Calu3 (cell line): Measurements from ENCODE around the gene FABP1. TPM values are rescaled to one million over a fixed set of nuclear protein-coding genes. Genes with fewer than 3 reads are reported as not detected.

ENCODE experiments used
- BruUV-seq: library from RNA; stranded (reverse); fragments of 400-500 nt; replicated peaks from 2 replicates; lab custom pipeline; 2021; lab: Mats Ljungman, UMichigan
- CTCF ChIA-PET: fragments of 300-600 bp; sonication (Branson Sonifier 250); formaldehyde crosslinking; loops from one replicate; lab custom pipeline; 2022; ENCODE audit warnings: antibody characterized with exemption; lab: Charles Lee
- DNase-seq: peaks from one replicate; pipeline ENCODE4 v3.0.0; 2022
- H3K27ac Mint-ChIP-seq: one replicate; pipeline ENCODE4 v1.8.0; 2022; ENCODE audit warnings: mixed read lengths; ENCODE audit not compliant: unreplicated experiment
- H3K27me3 Mint-ChIP-seq: one replicate; pipeline ENCODE4 v1.8.0; 2022; ENCODE audit warnings: mixed read lengths; ENCODE audit not compliant: unreplicated experiment
- H3K36me3 Mint-ChIP-seq: one replicate; pipeline ENCODE4 v1.8.0; 2022; ENCODE audit warnings: mild to moderate bottlenecking, moderate library complexity, mixed read lengths; ENCODE audit not compliant: insufficient read depth, unreplicated experiment
- H3K4me1 Mint-ChIP-seq: one replicate; pipeline ENCODE4 v1.8.0; 2022; ENCODE audit warnings: mild to moderate bottlenecking, low read depth, mixed read lengths; ENCODE audit not compliant: unreplicated experiment
- H3K4me3 Mint-ChIP-seq: one replicate; pipeline ENCODE4 v1.8.0; 2022; ENCODE audit warnings: mild to moderate bottlenecking, low read depth, moderate library complexity, mixed read lengths; ENCODE audit not compliant: unreplicated experiment
- H3K9me3 Mint-ChIP-seq: one replicate; pipeline ENCODE4 v1.8.0; 2022; ENCODE audit warnings: low read depth, mixed read lengths; ENCODE audit not compliant: unreplicated experiment
- intact Hi-C: fragments of 100-400 bp; cut with micrococcal nuclease; formaldehyde crosslinking; loops from one replicate; pipeline ENCODE4 v1.10.0; 2022; ENCODE audit not compliant: unreplicated experiment
- total RNA-seq: library from RNA; stranded (reverse); gene quantifications from 2 replicates; pipeline ENCODE4 v1.2.3, GENCODE V29; 2022
- TF ChIP-seq, protein P1 (sequence below): fragments of 200-600 bp; IDR thresholded peaks from one replicate; pipeline ENCODE4 v1.8.0; 2022; ENCODE audit warnings: antibody characterized with exemption; ENCODE audit not compliant: unreplicated experiment

FABP1 gene
- total RNA-seq, 1 experiment from 2014 or later = not detected

DNA sequence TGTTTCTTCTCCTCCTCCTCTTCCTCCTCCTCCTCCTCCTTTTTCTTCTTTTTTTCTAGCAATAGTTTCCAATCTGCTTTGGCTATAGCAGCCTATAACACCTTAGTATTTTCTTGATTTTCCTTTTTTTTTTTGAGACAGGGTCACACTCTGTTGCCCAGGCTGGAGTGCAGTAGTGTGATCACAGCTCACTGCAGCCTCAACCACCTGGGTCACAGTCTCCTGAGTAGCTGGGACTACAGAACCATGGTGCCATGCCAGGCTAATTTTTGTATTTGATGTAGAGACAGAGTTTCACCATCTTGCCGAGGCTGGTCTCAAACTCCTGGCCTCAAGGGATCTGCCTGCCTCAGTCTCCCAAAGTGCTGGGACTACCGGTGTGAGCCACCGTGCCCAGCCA lies 31.6 kb upstream of the FABP1 start:
- TF ChIP-seq, protein P1, sequence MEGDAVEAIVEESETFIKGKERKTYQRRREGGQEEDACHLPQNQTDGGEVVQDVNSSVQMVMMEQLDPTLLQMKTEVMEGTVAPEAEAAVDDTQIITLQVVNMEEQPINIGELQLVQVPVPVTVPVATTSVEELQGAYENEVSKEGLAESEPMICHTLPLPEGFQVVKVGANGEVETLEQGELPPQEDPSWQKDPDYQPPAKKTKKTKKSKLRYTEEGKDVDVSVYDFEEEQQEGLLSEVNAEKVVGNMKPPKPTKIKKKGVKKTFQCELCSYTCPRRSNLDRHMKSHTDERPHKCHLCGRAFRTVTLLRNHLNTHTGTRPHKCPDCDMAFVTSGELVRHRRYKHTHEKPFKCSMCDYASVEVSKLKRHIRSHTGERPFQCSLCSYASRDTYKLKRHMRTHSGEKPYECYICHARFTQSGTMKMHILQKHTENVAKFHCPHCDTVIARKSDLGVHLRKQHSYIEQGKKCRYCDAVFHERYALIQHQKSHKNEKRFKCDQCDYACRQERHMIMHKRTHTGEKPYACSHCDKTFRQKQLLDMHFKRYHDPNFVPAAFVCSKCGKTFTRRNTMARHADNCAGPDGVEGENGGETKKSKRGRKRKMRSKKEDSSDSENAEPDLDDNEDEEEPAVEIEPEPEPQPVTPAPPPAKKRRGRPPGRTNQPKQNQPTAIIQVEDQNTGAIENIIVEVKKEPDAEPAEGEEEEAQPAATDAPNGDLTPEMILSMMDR = no peak
- DNase-seq = no peak
- H3K27me3 Mint-ChIP-seq = peaks cover 19% of the 10 kb centered on the region
- intact Hi-C loops = loop anchor here (2.0 kb wide), 1 partner anchor 97 kb away; no protein-coding TSS in a partner anchor
- no peaks in the 10 kb centered on the region for H3K4me1 Mint-ChIP-seq
- BruUV-seq = no TSS peak
- no peak overlapping the region for H3K4me3 Mint-ChIP-seq
- no peaks in the 10 kb centered on the region for H3K9me3 Mint-ChIP-seq
- no peaks in the 10 kb centered on the region for H3K36me3 Mint-ChIP-seq
- CTCF ChIA-PET = interaction anchor here (3.7 kb wide), 1 partner anchor 99 kb away, joined by 83 read pairs; no protein-coding TSS in a partner anchor
- no peak overlapping the region for H3K27ac Mint-ChIP-seq

DNA sequence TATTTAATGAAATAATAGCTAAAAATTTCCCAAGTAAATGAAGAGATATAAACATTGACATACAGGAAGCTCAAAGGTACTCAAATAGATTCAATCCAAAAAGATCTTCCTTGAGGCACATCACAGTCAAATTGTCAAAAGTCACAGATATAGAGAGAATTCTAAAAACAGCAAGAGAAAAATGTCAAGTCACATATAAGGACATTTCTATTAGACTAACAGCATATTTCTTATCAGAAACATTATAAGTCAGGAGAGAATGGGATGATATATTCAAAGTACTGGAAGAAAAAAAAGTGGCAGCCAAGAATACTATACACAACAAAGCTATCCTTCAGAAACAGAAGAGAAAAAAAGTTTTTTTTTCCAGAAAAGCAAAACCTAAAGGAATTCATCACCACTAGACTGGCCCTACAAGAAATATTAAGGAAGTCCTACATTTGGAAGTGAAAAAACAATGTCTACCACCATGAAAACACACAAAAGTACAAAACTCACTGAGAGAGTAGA lies 21.1 kb upstream of the FABP1 start:
- H3K27ac Mint-ChIP-seq = no peak overlapping the region
- CTCF ChIA-PET = no interaction called here
- peaks cover 8% of the 10 kb centered on the region for H3K27me3 Mint-ChIP-seq
- no peaks in the 10 kb centered on the region for H3K4me1 Mint-ChIP-seq
- TF ChIP-seq, protein P1 = no peak
- H3K4me3 Mint-ChIP-seq = no peak overlapping the region
- peaks cover 5% of the 10 kb centered on the region for H3K9me3 Mint-ChIP-seq
- intact Hi-C loops = no loop called here
- BruUV-seq = no TSS peak
- H3K36me3 Mint-ChIP-seq = no peaks in the 10 kb centered on the region
- DNase-seq = no peak

DNA sequence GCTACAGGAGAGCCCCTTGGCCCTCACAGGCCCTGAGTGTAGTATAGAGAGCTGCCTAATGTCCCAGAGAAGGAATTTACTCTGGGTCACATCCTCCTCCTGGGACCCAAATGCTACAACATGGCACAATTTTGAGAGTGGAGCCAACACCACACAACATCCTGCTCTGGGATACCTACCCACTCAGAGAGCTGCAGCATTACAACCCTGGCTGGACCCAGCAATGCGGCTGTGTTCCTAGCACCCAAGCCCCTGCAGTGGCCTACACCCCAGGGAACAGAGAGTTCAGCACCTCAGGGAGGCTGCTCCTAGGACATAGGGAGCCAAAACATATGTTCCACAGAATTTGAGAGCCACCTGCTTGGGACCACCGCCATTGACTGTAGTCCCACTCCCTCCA lies 19.3 kb upstream of the FABP1 start:
- no TSS peak for BruUV-seq
- intact Hi-C loops = no loop called here
- DNase-seq = no peak
- CTCF ChIA-PET = interaction anchor here (0.6 kb wide), 1 partner anchor 104 kb away, joined by 3 read pairs; no protein-coding TSS in a partner anchor
- TF ChIP-seq, protein P1 = no peak
- H3K9me3 Mint-ChIP-seq = peaks cover 5% of the 10 kb centered on the region
- H3K4me1 Mint-ChIP-seq = no peaks in the 10 kb centered on the region
- H3K4me3 Mint-ChIP-seq = no peak overlapping the region
- H3K36me3 Mint-ChIP-seq = no peaks in the 10 kb centered on the region
- H3K27ac Mint-ChIP-seq = no peak overlapping the region
- H3K27me3 Mint-ChIP-seq = peaks cover 26% of the 10 kb centered on the region

DNA sequence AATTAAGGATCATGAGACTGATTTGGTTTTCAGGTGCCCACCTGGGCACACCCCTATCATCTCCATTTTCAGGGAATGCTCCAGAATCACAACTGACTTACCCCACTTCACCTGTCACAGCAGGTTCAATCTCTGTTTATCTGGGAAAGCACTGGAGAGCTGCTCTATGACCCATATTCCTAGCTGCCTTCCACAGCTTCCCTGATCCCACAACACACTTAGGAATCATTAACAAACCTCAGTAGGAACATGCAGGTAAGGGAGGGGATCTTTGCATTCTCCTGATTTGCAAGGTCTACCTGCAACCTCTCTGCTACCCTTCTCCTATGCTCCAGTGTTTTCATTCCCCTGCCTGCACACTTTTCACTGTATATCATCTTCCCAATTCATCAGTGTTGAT lies 18.7 kb upstream of the FABP1 start:
- H3K27ac Mint-ChIP-seq = no peak overlapping the region
- no peaks in the 10 kb centered on the region for H3K4me1 Mint-ChIP-seq
- TF ChIP-seq, protein P1 = no peak
- H3K4me3 Mint-ChIP-seq = no peak overlapping the region
- peaks cover 5% of the 10 kb centered on the region for H3K9me3 Mint-ChIP-seq
- no peak for DNase-seq
- no TSS peak for BruUV-seq
- intact Hi-C loops = no loop called here
- CTCF ChIA-PET = interaction anchor here (0.5 to 0.6 kb wide), 2 partner anchors 69 to 105 kb away, joined by 3 to 4 read pairs; no protein-coding TSS in a partner anchor
- H3K27me3 Mint-ChIP-seq = peaks cover 31% of the 10 kb centered on the region
- H3K36me3 Mint-ChIP-seq = no peaks in the 10 kb centered on the region
